ENCODE measurements around the gene ZIC5.
A peak's percentile ranks its signal among the peaks of the same experiment; 100 is the strongest.

Gene ZIC5

DNA sequence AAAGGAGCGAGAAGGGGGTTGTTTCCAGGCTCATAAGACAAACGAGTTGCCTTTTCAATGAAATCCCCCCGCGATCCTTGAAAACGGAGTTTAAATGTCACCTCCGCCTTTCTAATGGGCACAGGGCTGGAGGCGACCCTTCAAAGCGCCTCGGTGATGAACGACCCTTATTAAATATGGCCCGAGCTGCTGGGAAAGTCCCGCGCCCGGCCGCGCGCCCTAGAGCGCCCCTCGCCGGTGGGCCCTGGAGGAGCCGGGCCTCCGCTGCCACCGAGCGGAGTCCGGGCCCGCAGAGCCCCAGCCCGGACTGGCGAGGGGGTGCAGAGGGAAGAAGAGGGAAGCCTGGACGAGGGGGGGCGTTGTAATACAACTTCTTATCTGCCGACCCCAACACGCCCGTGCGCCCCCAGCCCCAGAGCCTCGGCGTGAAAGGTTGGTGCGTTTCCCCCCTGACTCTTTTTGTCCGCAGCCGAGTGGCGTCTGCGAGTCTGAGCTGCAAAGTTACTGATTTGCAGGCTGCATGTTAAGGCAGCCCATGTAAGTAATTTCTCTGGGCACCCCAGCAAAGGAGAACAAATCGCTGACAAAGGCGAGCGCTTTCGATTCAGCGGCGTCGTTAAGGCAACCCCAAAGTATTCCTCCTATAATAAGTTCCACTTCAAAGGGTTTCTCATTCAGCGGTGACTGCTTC lies 11.9 kb downstream of the ZIC5 start:
- H3K27me3 ChIP-seq (ENCODE audit: insufficient read depth, poor library complexity, severe bottlenecking), result peaks cover 100% of the 10 kb centered on the region
- no peak overlapping the region for H3K27ac ChIP-seq (ENCODE audit: poor library complexity, severe bottlenecking)
- H3K4me1 ChIP-seq (ENCODE audit: insufficient read depth, poor library complexity, severe bottlenecking), result no peaks in the 10 kb centered on the region
- no peaks in the 10 kb centered on the region for H3K36me3 ChIP-seq (ENCODE audit: low read depth)
- TF ChIP-seq, protein P1, sequence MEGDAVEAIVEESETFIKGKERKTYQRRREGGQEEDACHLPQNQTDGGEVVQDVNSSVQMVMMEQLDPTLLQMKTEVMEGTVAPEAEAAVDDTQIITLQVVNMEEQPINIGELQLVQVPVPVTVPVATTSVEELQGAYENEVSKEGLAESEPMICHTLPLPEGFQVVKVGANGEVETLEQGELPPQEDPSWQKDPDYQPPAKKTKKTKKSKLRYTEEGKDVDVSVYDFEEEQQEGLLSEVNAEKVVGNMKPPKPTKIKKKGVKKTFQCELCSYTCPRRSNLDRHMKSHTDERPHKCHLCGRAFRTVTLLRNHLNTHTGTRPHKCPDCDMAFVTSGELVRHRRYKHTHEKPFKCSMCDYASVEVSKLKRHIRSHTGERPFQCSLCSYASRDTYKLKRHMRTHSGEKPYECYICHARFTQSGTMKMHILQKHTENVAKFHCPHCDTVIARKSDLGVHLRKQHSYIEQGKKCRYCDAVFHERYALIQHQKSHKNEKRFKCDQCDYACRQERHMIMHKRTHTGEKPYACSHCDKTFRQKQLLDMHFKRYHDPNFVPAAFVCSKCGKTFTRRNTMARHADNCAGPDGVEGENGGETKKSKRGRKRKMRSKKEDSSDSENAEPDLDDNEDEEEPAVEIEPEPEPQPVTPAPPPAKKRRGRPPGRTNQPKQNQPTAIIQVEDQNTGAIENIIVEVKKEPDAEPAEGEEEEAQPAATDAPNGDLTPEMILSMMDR (IDR thresholded peaks at IDR 0.05; ENCODE audit: poor library complexity, severe bottlenecking), result no peak
- no peak overlapping the region for H3K4me3 ChIP-seq (ENCODE audit: severe bottlenecking)
- peak; percentile 26 for DNase-seq (ENCODE audit: low spot score)
- no peaks in the 10 kb centered on the region for H3K9me3 ChIP-seq (ENCODE audit: severe bottlenecking)
- no peak for ATAC-seq (ENCODE audit: low read depth)

- peaks cover 100% of the 10 kb centered on the region for H3K27me3 ChIP-seq (ENCODE audit: insufficient read depth, poor library complexity, severe bottlenecking)
- H3K4me1 ChIP-seq (ENCODE audit: insufficient read depth, poor library complexity, severe bottlenecking), result no peaks in the 10 kb centered on the region
- no peak for DNase-seq (ENCODE audit: low spot score)
- no peaks in the 10 kb centered on the region for H3K36me3 ChIP-seq (ENCODE audit: low read depth)
- no peaks in the 10 kb centered on the region for H3K9me3 ChIP-seq (ENCODE audit: severe bottlenecking)
- TF ChIP-seq, protein P1 (IDR thresholded peaks at IDR 0.05; ENCODE audit: poor library complexity, severe bottlenecking), result no peak
- no peak overlapping the region for H3K27ac ChIP-seq (ENCODE audit: poor library complexity, severe bottlenecking)
- H3K4me3 ChIP-seq (ENCODE audit: severe bottlenecking), result no peak overlapping the region
- no peak for ATAC-seq (ENCODE audit: low read depth)
Observed at GRCh38 chr13:99959127-99959539, 12.4 kb downstream of the ZIC5 start.

DNA sequence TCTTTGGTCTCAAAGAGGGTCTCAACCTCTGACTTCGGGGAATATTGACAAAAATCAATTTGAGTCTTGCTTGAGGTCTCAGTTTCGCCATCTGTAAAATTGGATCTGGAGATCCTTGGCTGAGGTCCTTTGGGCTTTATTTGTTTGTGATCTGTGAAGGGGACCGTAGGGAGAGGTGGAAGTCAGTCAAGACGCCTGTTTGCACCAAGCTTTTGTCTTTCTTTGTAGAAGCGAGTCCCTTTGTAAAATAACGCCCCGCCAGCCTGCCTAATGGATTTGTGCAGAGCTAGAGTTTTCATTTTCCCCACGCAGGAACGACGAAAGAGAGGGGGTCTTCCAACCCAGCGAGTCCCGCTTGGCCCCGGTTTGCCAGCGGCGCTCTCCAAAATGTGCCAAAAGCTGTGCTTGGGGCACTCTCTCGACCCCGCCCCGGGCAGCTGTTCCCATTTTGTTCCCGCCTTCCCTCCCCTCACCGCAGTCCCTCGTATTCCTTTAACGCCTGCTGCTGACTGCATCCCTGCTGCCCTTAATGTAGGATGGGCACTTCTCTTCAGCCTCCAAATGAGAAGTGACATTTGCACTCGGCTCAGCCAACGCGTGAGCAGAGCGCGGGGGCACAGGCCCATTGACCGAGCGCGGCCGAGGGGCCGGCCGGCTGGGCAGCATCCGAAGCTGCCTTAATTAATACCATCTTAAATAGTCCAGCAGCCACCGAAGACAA lies 13.0 kb downstream of the ZIC5 start:
- Histone ChIP-seq H3K9me3 (ENCODE audit: severe bottlenecking) (no peaks in the 10 kb centered on the region), H3K36me3 (ENCODE audit: low read depth) (no peaks in the 10 kb centered on the region), H3K4me3 (ENCODE audit: severe bottlenecking) (no peak overlapping the region), H3K4me1 (ENCODE audit: insufficient read depth, poor library complexity, severe bottlenecking) (no peaks in the 10 kb centered on the region), H3K27ac (ENCODE audit: poor library complexity, severe bottlenecking) (no peak overlapping the region), H3K27me3 (ENCODE audit: insufficient read depth, poor library complexity, severe bottlenecking) (peaks cover 100% of the 10 kb centered on the region)
- no peak for DNase-seq (ENCODE audit: low spot score)
- no peak for ATAC-seq (ENCODE audit: low read depth)
- TF ChIP-seq, protein P1 (IDR thresholded peaks at IDR 0.05; ENCODE audit: poor library complexity, severe bottlenecking), result no peak

DNA sequence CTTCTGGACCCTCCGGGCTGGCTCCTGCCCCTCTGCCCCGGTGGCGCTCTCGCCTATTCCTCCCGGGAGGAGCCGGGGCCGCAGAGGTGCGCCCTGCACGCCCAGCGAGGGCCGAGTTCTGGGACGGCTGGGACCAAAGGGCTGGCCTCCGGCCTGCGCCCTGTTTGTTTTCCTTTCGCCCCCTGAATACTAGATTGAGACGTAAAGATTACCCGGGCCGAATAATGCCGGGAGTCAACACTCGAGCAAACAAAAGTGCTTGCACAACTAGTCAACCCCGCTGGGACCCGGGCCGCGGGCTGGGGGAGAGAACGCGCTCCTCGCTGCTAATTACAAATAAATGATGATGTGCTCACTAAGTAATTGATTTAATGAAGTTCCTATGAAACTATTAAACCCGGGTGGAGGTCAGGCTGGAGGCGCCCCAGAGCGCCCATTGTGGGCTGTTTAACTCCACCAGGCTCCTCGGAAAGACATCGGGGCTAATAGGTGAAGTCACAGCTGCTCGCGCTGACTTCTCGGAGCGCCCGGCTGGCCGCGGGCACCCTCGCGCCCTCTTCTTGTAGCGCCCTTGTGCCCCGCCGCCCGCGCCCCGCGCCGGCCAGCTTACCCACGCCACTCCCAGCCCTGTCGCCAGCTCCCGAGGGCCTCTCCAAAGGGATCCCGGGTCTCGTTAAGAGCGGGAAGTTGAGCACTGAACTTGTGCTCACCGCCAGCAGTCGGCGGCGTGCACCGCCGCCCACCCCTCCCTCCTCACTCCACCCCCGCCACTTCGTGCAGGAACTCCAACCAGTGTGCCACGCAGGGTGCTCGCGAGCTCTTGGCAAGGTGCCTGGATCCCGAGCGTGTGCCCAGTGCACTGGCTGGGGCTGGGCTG lies 14.9 kb downstream of the ZIC5 start:
- peaks cover 98% of the 10 kb centered on the region for H3K27me3 ChIP-seq (ENCODE audit: insufficient read depth, poor library complexity, severe bottlenecking)
- no peaks in the 10 kb centered on the region for H3K36me3 ChIP-seq (ENCODE audit: low read depth)
- TF ChIP-seq, protein P1 (IDR thresholded peaks at IDR 0.05; ENCODE audit: poor library complexity, severe bottlenecking), result no peak
- ATAC-seq (ENCODE audit: low read depth) (0 out of 3 replicates have a peak, but pooled peaks have one; percentile 12), DNase-seq (ENCODE audit: low spot score) (no peak)
- H3K4me3 ChIP-seq (ENCODE audit: severe bottlenecking), result no peak overlapping the region
- H3K4me1 ChIP-seq (ENCODE audit: insufficient read depth, poor library complexity, severe bottlenecking), result no peaks in the 10 kb centered on the region
- no peak overlapping the region for H3K27ac ChIP-seq (ENCODE audit: poor library complexity, severe bottlenecking)
- H3K9me3 ChIP-seq (ENCODE audit: severe bottlenecking), result no peaks in the 10 kb centered on the region
